Endothelial cell of umbilical vein (primary cell): ENCODE results near the gene PUS1.

Source experiments
- MAX ChIP-seq: IDR thresholded peaks from 2 replicates; pipeline ENCODE4 v1.6.1; 2011; ENCODE audit not compliant: insufficient read depth, insufficient read length
- POLR2A ChIP-seq: IDR thresholded peaks from 2 replicates; pipeline ENCODE4 v1.6.1; 2012; ENCODE audit warnings: low read depth, mild to moderate bottlenecking, control low read depth, low read length
- POLR2AphosphoS5 ChIP-seq: IDR thresholded peaks from 2 replicates; pipeline ENCODE4 v1.6.1; 2012; ENCODE audit warnings: low read depth, mild to moderate bottlenecking, control low read depth, low read length, moderate library complexity; ENCODE audit not compliant: insufficient read depth
- TF ChIP-seq, protein P1 (sequence below), 2 donors: IDR thresholded peaks; 1 replicate in 1 of 2; 2 replicates in 1 of 2; pipeline ENCODE4 v1.5.1; 2011; ENCODE audit warnings: low read length in 2 of 2, mild to moderate bottlenecking in 2 of 2, moderate library complexity in 2 of 2, control low read depth in 1 of 2, inconsistent platforms in 1 of 2, low read depth in 1 of 2; ENCODE audit not compliant: insufficient read depth in 1 of 2; ENCODE audit errors: extremely low read depth in 1 of 2

DNA sequence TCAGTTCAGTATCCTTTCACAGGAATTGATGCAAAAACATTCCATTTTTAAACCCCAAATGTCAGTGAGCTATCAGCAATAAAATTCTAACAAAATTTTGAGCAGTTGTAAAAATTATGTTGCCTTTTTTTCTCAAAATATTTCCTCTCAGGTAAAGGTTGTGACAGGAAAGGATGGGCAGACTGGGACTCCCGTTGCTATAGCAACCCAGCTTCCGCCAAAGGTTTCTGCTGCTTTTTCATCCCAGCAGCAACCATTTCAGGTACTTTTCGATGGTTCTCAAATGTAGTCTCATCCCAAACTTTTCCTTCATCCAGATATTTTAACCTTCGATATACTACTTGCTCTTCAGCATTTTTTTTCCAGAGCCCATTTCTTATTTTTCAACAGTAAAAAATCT, 34.3 kb downstream of the PUS1 start:
- TF ChIP-seq POLR2A (no peak), POLR2AphosphoS5 (no peak), MAX (no peak)
- TF ChIP-seq, protein P1, sequence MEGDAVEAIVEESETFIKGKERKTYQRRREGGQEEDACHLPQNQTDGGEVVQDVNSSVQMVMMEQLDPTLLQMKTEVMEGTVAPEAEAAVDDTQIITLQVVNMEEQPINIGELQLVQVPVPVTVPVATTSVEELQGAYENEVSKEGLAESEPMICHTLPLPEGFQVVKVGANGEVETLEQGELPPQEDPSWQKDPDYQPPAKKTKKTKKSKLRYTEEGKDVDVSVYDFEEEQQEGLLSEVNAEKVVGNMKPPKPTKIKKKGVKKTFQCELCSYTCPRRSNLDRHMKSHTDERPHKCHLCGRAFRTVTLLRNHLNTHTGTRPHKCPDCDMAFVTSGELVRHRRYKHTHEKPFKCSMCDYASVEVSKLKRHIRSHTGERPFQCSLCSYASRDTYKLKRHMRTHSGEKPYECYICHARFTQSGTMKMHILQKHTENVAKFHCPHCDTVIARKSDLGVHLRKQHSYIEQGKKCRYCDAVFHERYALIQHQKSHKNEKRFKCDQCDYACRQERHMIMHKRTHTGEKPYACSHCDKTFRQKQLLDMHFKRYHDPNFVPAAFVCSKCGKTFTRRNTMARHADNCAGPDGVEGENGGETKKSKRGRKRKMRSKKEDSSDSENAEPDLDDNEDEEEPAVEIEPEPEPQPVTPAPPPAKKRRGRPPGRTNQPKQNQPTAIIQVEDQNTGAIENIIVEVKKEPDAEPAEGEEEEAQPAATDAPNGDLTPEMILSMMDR (IDR thresholded peaks at IDR 0.05; ENCODE audit: extremely low read depth in 1 of 2, insufficient read depth in 1 of 2, low read depth in 1 of 2, low read length in 2 of 2): no peak
